Right renal cortex interstitium (tissue), 3 donors: ENCODE results near the gene NDUFB2. TPM values are rescaled to one million over a fixed set of nuclear protein-coding genes. Genes with fewer than 3 reads are reported as not detected.
"Not testable (repeated sequence)": the region's sequence is repeated elsewhere in the genome, so short reads cannot be mapped to it uniquely, and the experiment has no call there.

Experiments
- DNase-seq, 3 donors: peaks; one replicate each; pipeline ENCODE4 v3.0.0-alpha.2; 2013; ENCODE audit warnings: low read depth in 3 of 3, low spot score in 2 of 3
- polyA plus RNA-seq, 3 donors: library from polyadenylated mRNA; unstranded; fragments of 120-200 nt; gene quantifications; one replicate each; pipeline ENCODE4 v1.2.1, GENCODE V29; 2013; ENCODE audit not compliant: insufficient read length in 3 of 3

NDUFB2 gene
- polyA plus RNA-seq = 100 to 1,000 TPM; 155 to 198 (median 186) TPM

GRCh38 chr7:140696680-140697446, at the start of gene NDUFB2:
Gene NDUFB2, plus strand, starts transcription at chr7:140696708. Its CDS starts 37 bp downstream, at chr7:140696745.
- DNase-seq = peak; percentile 82 to 87 (median 83)

DNA sequence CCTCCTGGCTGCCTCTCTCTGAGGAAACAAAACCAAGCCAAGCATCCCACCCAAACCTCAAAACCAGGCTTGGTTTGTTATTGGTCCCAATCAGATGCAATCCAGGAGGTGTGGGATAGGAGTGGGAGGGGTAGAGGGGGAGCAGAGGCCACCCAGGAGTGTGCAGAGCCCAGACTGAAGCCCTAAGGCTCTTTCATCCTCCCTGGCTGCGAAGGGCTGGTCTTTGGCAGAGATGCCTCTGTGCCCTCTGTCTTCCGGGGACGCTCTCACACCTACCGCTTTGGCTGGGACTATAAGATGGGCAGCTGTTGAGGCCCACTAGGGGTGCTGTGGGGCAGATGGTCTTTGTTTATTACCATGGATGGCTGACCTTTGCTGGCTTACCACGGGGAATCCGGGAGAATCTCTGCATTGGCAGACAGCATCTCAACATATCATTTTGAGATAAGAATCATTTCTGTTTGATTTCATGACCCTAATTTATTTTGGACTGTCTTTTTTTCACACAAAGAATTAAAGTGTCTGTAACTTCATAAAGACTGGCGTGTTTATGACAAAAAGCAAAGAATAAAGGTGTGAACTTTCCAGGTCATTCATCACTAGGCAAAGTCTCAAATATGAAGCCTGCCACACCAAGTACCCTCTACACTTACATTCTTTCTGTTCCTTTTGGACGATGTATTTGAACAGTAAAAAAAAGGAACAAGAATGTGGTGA, 49.4 kb upstream of the NDUFB2 start:
- no peak for DNase-seq

GRCh38 chr7:140649556-140650205, 46.8 kb upstream of the NDUFB2 start:
- DNase-seq = no peak

- DNase-seq = no peak
Measured at GRCh38 chr7:140650367-140650766, 46.1 kb upstream of the NDUFB2 start.

DNA sequence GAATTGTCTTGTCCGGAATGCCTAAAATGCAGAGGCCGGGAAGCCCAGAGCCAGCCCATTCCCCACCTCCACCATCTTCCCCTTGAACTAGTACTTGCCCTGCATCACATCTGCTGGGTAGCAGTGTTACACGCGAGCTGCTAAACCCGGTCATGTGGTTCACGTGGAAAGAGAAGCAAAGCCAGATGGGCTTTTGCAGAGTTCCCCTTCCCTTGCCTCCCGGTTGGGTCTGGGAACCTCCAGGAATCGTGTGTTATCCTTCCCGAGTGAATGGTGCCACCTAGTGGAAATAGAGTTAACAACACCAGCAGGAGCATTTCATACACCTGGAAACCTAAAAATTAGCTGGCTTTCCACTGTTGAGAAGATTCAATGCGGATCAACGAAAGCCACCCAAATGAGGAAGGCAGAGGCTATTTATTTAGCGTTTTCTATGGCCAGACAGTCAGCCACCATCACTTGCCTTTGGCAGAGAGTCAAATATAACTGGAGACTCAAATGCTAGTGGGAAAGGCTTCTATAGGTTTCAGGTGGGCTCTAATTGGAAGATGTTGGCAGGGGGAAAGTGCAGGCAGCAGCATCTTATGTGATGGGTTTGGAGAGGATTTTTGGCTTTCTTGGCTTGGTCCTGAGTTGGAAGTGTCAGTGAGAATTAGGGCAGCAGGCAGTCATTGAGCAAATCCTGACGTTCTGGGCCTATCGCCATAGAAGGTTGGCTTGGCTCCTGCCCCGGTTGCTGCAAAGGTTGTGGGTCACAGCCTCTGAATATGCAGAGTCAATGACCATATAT, 43.0 kb upstream of the NDUFB2 start:
- peak in 2 of 3 donors; percentile 68 to 75 for DNase-seq

- DNase-seq = no peak
Measured at GRCh38 chr7:140654109-140654387, 42.5 kb upstream of the NDUFB2 start.

DNA sequence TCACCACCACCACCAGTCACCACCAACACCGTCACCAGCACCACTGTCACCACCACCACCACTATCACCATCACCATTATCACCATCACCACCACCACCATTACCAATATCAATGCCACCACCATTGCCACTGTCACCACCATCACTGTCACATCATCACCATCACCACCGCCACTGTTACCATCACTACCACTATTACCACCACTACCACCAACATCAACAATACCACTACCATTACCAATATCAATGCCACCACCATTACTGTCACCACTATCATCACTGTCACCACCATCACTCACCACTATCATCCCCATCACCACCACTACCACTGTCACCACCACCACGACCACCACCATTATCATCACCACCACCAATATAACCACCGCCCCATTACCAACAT, 41.8 kb upstream of the NDUFB2 start:
- DNase-seq = no peak

DNA sequence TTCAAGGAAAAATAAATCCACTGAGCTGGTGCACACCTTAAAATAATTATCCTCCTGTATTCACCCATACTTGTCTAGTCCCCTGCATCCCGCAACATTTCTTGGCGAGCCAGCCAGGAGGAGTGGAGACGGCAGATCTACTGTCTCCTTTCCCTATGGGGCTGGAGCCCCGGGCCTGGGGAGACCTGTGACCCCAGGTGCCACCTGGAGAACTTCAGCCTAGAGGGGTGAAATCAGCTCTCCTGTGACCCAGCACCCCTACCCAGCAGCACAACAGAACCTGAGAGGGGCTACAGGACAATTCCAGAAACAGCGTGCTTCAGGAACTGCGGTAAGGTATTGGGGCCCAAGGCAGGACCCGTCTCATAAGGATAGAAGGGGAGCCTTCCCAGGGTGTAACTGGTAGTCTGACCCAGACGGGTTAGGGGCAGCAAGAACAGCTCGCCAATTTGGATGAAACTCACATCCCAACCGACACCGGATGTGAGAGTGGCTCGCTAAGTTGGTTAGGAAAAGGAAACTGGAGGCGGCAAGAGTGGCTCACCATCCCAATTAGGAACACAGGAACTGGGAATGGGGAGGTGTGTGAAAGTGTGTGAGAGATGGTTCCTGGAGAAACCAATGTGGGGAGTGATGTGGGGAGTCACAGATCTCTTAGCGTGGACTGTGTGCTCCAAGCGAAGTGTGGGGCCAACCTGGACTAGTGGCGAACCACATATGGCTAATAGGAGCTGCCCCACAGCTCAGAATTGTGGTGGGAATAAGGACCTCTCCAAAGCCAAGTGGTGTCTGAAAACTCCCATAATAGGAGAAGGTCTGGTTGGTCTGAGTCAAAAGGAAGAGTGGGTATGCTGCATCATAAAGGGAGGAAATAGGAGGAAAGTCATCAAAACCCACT, 40.7 kb upstream of the NDUFB2 start:
- no peak for DNase-seq

DNA sequence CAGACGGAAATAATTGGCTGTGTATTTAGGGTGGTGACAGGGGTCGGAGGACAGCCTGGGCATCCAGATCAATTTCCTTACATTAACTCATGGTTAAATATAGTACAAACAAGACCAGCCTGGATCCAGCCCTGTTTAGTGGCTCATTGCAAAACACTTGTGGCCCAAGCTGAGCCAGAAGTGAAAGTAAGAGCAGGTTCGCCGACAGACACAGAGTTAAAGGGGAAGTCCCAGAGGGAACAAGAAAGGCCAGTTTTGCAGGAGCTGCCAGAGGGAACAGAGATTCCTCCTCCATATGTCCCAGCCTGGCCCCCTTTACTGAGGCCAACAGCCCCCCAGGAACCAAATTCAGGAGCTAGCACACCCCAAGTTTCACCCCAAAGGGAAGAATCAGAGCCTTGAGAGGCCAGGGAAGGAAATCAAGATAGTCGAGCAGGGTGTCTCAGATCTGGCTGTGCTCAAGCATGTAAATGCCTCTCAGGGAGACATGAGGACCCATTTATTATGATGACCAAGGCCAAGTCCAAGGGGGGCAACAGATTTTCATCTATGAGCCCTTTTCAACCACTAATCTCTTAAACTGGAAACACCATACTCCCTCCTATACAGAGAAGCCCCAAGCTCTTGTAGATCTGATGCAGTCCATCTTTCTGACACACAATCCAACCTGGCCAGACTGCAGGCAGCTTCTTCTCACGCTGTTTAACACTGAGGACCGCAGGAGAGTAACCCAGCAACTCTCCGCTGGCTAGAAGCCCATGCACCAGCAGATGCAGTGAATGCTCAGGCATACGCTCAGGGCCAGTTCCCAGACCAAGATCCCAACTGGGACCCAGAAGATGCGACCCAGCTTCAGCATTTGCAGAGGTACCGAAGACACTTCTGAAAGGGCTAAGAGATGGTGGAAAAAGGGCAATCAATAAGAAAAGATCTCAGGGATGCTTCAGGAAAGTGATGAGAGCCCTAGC, 39.7 kb upstream of the NDUFB2 start:
- no peak for DNase-seq

GRCh38 chr7:140657891-140658290, 38.6 kb upstream of the NDUFB2 start:
- no peak for DNase-seq

DNA sequence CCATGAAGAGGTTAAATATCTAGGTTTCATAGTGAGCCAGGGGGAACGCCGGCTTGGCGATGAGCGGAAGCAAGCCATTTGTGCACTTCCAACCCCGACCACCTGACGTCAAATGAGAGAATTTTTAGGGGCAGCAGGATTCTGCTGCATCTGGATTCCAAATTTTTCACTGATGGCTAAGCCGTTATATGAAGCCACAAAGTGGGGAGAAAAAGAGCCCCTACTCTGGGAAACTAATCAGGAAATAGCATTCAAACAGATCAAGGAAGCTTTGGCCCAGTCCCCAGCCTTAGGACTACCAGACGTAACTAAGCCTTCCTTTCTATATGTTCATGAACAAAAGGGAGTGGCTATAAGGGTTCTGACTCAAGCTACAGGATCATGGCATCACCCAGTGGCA, 36.7 kb upstream of the NDUFB2 start:
- no peak for DNase-seq

GRCh38 chr7:140661124-140661523, 35.4 kb upstream of the NDUFB2 start:
- DNase-seq = no peak

DNA sequence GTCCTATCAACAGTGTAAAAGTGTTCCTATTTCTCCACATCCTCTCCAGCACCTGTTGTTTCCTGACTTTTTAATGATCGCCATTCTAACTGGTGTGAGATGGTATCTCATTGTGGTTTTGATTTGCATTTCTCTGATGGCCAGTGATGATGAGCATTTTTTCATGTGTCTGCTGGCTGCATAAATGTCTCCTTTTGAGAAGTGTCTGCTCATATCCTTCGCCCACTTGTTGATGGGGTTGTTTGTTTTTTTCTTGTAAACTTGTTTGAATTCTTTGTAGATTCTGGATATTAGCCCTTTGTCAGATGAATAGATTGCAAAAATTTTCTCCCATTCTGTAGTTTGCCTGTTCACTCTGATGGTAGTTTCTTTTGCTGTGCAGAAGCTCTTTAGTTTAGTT, 33.6 kb upstream of the NDUFB2 start:
- DNase-seq = not testable (repeated sequence)

DNA sequence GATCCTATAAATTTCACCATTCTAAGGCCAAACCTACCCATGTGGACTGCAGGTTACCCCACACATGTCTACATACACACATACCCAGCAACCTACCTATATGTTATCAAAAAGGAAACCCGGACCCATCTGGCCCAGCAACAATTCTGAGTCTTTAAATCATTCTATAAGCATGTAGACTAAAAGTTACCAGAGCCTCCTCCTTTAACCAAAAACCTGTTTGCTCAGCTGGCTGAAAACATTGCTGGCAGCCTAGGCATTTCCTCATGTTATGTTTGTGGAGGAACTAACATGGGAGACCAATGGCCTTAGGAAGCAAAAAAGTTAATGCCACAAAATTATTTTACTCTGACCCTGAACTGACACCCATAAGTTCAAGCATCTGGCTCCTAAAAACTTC, 29.0 kb upstream of the NDUFB2 start:
- DNase-seq = no peak

DNA sequence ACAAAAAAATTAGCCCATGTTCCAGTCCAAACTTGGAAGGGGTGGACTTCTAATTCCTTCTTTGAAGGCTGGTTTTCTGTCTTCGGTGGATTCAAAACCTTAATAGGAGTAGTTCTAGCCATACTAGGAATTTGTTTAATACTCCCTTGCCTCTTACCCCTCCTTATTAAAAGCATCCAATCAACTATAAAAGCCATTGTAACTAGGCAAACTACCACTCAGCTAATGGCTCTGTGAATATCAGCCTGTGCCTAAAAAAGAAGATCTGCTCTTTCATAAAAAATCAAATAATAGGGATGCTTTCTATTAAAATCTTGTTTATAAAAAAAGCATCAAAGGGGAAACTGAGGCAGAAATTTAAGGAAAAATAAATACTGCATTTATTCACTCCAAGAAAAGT, 27.9 kb upstream of the NDUFB2 start:
- no peak for DNase-seq

DNA sequence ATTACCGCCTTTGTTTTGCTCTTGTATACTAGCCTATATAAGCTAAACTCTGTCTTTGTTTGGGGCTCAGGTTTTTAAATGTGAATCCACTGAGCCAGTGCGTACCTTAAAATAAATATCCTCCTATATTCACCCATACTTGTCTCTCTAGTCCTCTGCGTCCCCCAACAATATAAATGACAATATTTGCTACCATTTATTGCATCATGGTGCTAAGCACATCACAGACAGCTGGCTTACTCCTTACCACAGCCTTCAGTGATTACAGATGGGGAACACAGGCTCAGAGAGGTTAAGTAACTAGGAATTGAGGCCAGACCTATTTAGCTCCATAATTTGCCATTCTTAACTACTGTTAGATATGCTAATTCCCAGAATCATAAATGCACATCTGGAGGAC, 27.2 kb upstream of the NDUFB2 start:
- DNase-seq = no peak

- not testable (repeated sequence) for DNase-seq
Measured at GRCh38 chr7:140669862-140670261, 26.6 kb upstream of the NDUFB2 start.

- no peak for DNase-seq
Measured at GRCh38 chr7:140670343-140670935, 26.1 kb upstream of the NDUFB2 start.
